HG02571 (cell line): Measurements from ENCODE around the gene MCTP1.
A peak's percentile ranks its signal among the peaks of the same experiment; 100 is the strongest.

Experiments used
- ATAC-seq: cut with Tn5 transposase; IDR thresholded peaks from one replicate; pipeline ENCODE4 v1.9.1; 2021; ENCODE audit warnings: mild to moderate bottlenecking, moderate library complexity; ENCODE audit not compliant: unreplicated experiment

The MCTP1 gene

GRCh38 chr5:95284572-95285408 lies at the start of gene MCTP1:
Gene MCTP1 (minus strand): TSS chr5:95285094.
- ATAC-seq: peak; percentile 14

GRCh38 chr5:95332158-95332557 lies 47.3 kb upstream of the MCTP1 start:
- no peak for ATAC-seq

GRCh38 chr5:95331358-95331757 lies 46.5 kb upstream of the MCTP1 start:
- no peak for ATAC-seq

DNA sequence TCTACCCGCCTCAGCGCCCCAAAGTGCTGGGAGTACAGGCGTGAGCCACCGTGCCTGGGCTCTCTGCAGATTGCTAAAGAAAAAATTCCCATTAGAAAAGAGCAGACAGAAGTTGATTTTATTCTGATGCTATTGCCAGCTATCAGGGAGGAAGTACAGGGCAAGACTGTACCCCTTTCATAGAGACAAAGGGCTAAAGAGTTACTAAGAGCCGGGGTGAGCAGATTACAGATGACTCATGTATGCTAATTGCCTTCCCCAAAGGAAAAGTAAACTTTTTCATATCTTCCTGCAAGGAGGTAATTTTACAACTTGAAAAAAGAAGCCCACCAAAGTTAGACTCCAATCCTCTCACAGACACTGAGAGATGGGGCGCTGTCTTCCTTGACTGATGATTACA lies 42.3 kb upstream of the MCTP1 start:
- ATAC-seq: no peak

DNA sequence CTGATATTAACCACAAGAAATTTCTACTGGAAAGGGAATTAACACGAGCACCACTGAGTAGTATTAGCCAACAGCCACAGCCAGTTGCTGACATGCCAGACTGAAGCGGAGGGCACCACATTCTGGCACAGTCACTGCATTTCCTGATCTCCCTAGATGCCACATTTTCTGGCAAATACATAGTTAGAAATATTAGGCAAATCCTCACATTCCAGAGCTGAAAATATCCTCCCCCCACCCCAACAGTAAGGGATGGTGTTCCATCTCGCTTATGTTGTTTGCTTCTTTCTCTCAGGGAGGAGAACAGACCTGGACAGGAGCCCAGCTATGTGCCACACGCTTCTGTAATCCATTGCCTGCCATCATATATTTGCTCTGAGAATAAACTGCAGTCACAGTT lies 32.8 kb upstream of the MCTP1 start:
- ATAC-seq: no peak

GRCh38 chr5:95317085-95317484 lies 32.2 kb upstream of the MCTP1 start:
- no peak for ATAC-seq

DNA sequence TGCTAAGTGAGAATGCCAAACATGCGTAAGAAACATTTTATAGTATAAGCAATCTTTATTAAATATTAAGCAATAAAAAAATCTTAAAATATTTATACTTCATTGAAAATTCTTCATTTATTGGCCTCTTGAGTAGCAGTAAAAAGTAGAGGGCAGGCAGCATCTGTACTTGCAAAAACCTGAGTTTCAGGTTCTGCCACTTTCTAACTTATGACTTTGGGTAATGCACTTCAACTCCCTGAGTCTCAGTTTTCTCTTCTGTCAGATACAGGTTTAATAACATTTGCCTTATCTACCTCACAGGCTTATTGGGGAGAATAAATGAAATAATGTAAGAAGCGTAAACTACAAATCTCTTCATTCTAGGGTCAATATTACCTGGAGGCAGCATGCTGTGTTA lies 19.8 kb upstream of the MCTP1 start:
- no peak for ATAC-seq

DNA sequence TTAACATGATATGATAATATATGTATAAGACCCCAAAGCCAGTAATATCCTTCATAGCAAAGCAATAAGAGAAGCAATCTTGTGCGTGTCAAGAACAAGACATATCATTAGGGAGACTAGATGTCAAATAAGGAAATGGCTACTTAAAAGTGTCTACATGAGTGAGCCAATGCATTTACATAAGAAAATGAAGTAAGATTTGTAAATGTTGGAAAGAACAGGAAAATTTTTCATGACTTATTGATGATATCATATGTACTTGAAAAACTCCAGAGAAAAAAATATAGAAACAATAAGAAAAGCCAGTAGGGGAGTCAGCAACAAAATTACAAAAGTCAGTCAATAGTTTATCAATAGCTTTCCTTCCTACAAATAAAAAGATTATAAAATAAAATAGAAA lies 13.8 kb upstream of the MCTP1 start:
- ATAC-seq: no peak

DNA sequence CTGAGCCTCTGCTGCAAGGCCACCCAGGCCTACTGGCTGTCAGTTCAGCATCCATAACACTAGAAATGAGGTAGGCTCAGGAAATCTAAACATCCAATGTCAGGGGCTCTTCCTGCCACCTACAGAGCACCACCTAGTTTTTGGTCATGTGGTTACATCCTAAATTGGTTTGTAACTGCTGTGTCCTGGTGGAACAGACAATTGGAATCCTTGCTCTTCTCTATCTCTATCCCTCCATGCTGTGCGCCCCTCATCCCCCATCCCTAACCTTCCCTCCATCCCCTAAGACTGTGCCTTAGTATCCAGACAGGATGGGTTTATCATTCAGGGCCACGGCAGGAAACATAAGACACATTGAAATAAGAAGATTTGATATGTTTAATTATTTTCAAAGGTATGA lies 11.4 kb upstream of the MCTP1 start:
- ATAC-seq: no peak

DNA sequence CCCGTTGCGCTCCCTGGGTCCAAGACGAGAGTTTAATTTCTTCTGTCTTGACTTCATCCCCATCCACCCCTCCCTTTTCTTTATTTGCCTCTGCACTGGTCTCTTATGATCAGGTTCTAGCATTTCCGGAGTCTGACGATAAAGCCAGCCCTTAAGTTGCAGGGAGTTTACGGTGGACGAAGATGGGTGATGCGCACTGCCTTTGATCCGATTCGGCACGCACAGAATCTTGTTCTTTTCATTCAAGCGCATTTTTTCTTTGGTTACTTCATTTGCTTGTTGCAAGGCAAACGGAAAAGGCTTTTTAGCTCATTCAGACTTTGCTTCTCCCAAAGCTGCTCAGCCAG lies 488 bp upstream of the MCTP1 start:
- ATAC-seq: no peak

DNA sequence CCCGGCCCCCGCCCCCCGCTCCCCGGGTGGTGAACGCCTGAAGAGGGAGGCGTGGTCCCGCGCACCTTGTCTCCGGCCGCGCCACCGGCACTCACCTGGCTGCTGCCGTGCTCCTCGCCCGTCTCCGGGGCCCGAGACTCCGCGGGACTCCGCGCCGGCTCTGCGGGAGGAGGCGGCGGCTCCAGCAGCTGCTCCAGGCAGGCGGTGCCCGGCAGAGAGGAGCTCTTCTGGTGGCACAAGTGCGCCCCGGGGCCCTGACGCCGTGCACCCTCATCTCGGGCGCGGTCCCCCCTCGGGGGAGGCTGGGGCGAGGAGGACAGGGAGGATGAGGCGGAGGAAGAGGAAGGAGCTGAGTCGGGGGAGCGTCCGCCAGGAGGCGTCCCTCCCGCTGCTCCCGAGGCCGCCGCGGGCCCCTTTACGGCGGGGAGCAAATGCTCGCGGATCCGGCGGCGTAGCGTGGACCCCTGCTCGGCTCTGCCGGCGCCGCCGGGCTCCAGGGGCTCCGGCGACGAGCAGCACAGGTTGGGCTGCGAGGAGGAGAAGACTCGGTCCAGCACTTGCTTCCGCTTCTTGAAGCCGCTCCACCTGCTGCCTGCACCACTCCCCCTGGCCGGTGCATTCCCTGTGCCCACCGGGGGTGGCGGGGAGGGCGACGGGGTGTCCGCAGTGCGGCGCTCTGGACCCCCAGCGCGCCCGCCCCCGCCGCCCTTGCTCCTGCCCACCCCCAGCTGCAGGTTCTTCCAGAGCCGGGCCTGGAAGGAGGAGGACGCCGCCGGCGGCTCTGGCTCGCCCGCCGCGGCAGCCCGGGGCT lies 928 bp downstream of the MCTP1 start:
- peak; percentile 59 for ATAC-seq

DNA sequence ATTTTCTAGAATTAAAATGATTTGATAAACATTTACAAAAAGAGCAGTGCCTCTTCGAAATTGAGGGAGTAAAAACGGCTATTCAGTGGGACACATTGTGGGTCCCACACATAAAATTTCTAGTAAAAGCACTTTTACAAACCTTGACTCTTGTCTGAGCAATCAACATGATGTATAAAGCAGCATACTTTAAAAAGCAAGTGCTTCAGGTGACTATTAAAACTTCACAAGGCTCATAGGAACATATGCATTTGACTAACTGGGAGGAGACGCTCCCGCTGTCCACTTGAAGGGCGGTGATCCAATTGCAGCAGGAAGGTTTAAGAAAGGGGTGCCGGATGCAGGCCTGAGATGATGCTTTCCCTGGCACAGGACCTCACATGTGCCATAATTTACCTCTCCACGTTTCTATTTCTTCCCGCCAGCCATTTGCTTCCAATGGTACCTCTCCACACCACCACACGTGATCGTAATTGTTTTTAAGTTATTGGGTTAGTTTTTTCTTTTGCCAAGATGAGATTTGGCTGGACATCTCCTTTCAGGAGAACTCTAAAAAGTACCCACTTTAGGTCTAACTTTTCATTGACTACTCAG lies 1.8 kb downstream of the MCTP1 start:
- ATAC-seq: no peak

- ATAC-seq: no peak
Measured at GRCh38 chr5:95281226-95281625, 3.7 kb downstream of the MCTP1 start.

- ATAC-seq: no peak
Measured at GRCh38 chr5:95280401-95281095, 4.3 kb downstream of the MCTP1 start.

- ATAC-seq: no peak
Measured at GRCh38 chr5:95274011-95274410, 10.9 kb downstream of the MCTP1 start.

DNA sequence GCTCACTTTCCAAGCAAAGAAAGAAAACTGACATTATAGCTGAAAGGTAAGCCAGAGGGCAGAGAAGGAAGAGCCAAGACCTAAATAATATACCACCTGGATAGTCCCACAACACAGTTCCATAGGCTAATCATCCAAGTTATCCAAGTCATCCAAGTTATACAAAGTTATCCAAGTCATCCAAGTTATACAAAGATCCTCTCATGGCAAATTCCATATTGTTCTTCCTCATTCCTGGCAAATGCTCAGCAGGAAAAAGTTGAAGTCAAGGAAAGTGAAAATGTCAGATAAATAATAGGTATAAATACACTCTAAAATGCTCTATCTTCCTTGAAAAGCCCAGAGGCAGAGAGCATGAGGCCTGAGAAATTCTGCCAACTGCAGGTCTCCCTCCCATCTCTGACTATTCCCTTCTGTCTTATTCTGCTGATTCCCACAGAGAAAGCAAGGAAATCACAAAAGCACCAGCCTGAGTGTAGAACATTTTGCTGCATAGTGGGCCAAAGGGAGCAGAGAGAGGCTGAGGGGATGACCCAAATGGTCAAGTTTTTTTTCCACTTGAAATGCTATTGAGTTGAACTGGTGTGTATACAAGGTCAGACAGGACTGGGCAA lies 12.5 kb downstream of the MCTP1 start:
- no peak for ATAC-seq

DNA sequence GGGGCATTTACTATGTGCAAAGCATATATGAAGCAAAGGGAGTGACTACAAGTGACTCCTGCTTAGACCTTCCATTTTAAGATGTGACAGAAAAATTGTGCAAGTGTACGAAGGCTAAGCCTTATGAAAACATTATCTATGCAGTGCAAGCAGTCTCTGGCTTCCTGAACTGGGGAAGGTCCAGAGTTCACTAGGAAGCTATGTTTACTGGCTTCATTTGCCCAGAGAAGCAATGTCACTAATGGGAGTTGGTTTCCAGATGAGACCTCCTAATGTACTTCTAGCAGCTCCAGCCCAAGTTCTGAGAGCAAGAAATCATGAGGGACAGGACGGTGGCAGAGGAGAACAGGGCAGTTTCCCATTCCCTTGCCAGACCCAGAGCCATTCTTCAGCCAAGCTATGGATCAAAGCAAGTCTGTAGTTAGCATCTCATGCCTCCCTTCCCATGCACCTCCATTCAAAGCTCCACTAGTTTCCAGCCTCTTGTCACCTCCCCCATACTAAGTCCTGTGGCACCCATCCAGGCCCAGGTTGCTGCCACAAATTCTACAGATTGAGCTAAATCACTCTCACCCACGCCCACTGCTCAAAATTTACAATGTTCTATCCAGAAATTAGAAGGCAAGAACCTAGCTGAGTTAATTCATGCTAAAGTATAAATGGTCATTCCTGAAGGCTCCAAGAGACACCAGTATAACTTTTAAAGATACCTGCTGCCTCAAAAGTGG lies 21.8 kb downstream of the MCTP1 start:
- ATAC-seq: no peak

- no peak for ATAC-seq
Measured at GRCh38 chr5:95261437-95262175, 23.3 kb downstream of the MCTP1 start.

DNA sequence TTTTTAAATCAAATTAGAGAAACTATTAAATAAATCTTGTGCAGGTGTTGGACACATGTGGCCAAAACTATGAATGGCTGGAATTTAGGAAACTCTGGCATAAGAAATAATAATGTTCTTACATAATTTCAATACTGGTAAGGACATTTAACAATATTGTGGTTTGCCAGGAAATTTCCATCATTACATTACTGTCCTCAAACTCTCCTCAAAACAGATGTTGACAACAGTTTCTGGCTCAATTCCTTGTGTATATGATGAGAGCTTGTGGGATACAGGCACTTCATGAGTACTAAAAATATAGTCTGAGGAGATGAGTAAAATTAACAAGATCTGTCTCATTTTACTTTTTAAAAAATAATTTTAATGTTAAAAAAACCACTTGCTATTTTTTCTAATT lies 27.9 kb downstream of the MCTP1 start:
- ATAC-seq: no peak

- no peak for ATAC-seq
Measured at GRCh38 chr5:95256446-95256845, 28.4 kb downstream of the MCTP1 start.
